Activated CD4-positive, alpha-beta T cell treated with anti-CD3 and anti-CD28 coated beads, Interleukin-2, amount 10 ng/mL, durations not matched to agents 7 days and 5 days (primary cell): ENCODE data around the gene FGD3. TPM values are rescaled to one million over a fixed set of nuclear protein-coding genes. Genes with fewer than 3 reads are reported as not detected.
A peak's percentile ranks its signal among the peaks of the same experiment; 100 is the strongest.

Experiments
- CTCF ChIA-PET: fragments of 350-600 bp; sonication (Branson Sonifier 250); formaldehyde crosslinking; loops from one replicate; lab custom pipeline; 2021; ENCODE audit warnings: antibody characterized with exemption; lab: Charles Lee
- POLR2A ChIA-PET: fragments of 350-600 bp; sonication (Branson Sonifier 250); formaldehyde crosslinking; loops from one replicate; lab custom pipeline; 2021; ENCODE audit warnings: antibody characterized with exemption; lab: Charles Lee
- DNase-seq: peaks from one replicate; pipeline ENCODE4 v3.0.0-alpha.2; 2020
- H3K27ac Mint-ChIP-seq: one replicate; pipeline ENCODE4 v1.8.0; 2021; ENCODE audit warnings: mild to moderate bottlenecking, moderate library complexity, mixed read lengths
- H3K27me3 Mint-ChIP-seq: one replicate; pipeline ENCODE4 v1.8.0; 2021; ENCODE audit warnings: mixed read lengths
- H3K36me3 Mint-ChIP-seq: one replicate; pipeline ENCODE4 v1.8.0; 2021; ENCODE audit warnings: low read depth, mixed read lengths
- H3K4me1 Mint-ChIP-seq: one replicate; pipeline ENCODE4 v1.8.0; 2021; ENCODE audit warnings: mixed read lengths
- H3K4me3 Mint-ChIP-seq: one replicate; pipeline ENCODE4 v1.8.0; 2021; ENCODE audit warnings: mild to moderate bottlenecking, moderate library complexity, mixed read lengths
- H3K9me3 Mint-ChIP-seq: one replicate; pipeline ENCODE4 v1.8.0; 2021; ENCODE audit warnings: mixed read lengths
- total RNA-seq, 2 experiments: library from RNA; stranded (reverse); gene quantifications; one replicate each; pipeline ENCODE4 v1.2.3, GENCODE V29; 2021

The FGD3 gene
- total RNA-seq, 2 experiments from 2014 or later = 148 to 156 TPM

- POLR2A ChIA-PET = no interaction called here
- Mint-ChIP-seq H3K27ac (peak overlapping the region; percentile 82), H3K9me3 (no peaks in the 10 kb centered on the region), H3K36me3 (peaks cover 70% of the 10 kb centered on the region), H3K27me3 (no peaks in the 10 kb centered on the region), H3K4me3 (no peak overlapping the region), H3K4me1 (peaks cover 49% of the 10 kb centered on the region)
- no peak for DNase-seq
- CTCF ChIA-PET = interaction anchor here (0.6 to 1.1 kb wide), 4 partner anchors 15 to 667 kb away, joined by 3 to 6 read pairs (median 4); no protein-coding TSS in a partner anchor
Observed at GRCh38 chr9:93031629-93032430, 84.5 kb downstream of the FGD3 start.

GRCh38 chr9:93032545-93032944 is 85.2 kb downstream of the FGD3 start:
- ChIA-PET POLR2A (no interaction called here), CTCF (interaction anchor here (1.1 kb wide), 1 partner anchor 27 kb away, joined by 4 read pairs; no protein-coding TSS in a partner anchor)
- DNase-seq = no peak
- Mint-ChIP-seq H3K4me3 (no peak overlapping the region), H3K36me3 (peaks cover 64% of the 10 kb centered on the region), H3K27me3 (no peaks in the 10 kb centered on the region), H3K4me1 (peaks cover 42% of the 10 kb centered on the region), H3K9me3 (no peaks in the 10 kb centered on the region), H3K27ac (peak overlapping the region; percentile 82)

- no peaks in the 10 kb centered on the region for H3K27me3 Mint-ChIP-seq
- POLR2A ChIA-PET = no interaction called here
- no peak overlapping the region for H3K4me3 Mint-ChIP-seq
- peaks cover 37% of the 10 kb centered on the region for H3K4me1 Mint-ChIP-seq
- H3K27ac Mint-ChIP-seq = peak overlapping the region; percentile 72
- peaks cover 55% of the 10 kb centered on the region for H3K36me3 Mint-ChIP-seq
- H3K9me3 Mint-ChIP-seq = no peaks in the 10 kb centered on the region
- no peak for DNase-seq
- CTCF ChIA-PET = interaction anchor here (0.8 to 0.9 kb wide), 2 partner anchors 14 to 23 kb away, joined by 3 to 4 read pairs; no protein-coding TSS in a partner anchor
Observed at GRCh38 chr9:93033531-93033930, 86.2 kb downstream of the FGD3 start.

GRCh38 chr9:93035106-93035660 is 87.9 kb downstream of the FGD3 start:
- Mint-ChIP-seq H3K9me3 (no peaks in the 10 kb centered on the region), H3K27me3 (no peaks in the 10 kb centered on the region), H3K4me3 (no peak overlapping the region), H3K36me3 (peaks cover 45% of the 10 kb centered on the region), H3K4me1 (peaks cover 22% of the 10 kb centered on the region), H3K27ac (no peak overlapping the region)
- CTCF ChIA-PET = interaction anchor here (0.6 to 2.4 kb wide), 3 partner anchors 10 to 46 kb away, joined by 3 to 7 read pairs (median 4); no protein-coding TSS in a partner anchor
- no peak for DNase-seq
- POLR2A ChIA-PET = interaction anchor here (0.6 kb wide), 1 partner anchor 13 kb away, joined by 4 read pairs; no protein-coding TSS in a partner anchor

- Mint-ChIP-seq H3K27me3 (no peaks in the 10 kb centered on the region), H3K36me3 (peaks cover 39% of the 10 kb centered on the region)
Observed at GRCh38 chr9:93035821-93036351, 88.6 kb downstream of the FGD3 start.

GRCh38 chr9:93036887-93037475 is 89.7 kb downstream of the FGD3 start:
- Mint-ChIP-seq H3K9me3 (no peaks in the 10 kb centered on the region), H3K4me3 (no peak overlapping the region), H3K36me3 (peaks cover 33% of the 10 kb centered on the region), H3K4me1 (peaks cover 26% of the 10 kb centered on the region), H3K27ac (peak overlapping the region; percentile 75), H3K27me3 (no peaks in the 10 kb centered on the region)
- ChIA-PET CTCF (interaction anchor here (0.9 to 2.4 kb wide), 4 partner anchors 9 to 12 kb away, joined by 3 to 7 read pairs (median 4); no protein-coding TSS in a partner anchor), POLR2A (interaction anchor here (0.6 kb wide), 2 partner anchors 8 to 116 kb away, joined by 3 to 4 read pairs; no protein-coding TSS in a partner anchor)
- DNase-seq = no peak

More at GRCh38 chr9:93035821-93036351, 88.6 kb downstream of the FGD3 start:
- no peak for DNase-seq
- no peak overlapping the region for H3K4me3 Mint-ChIP-seq
- ChIA-PET CTCF (interaction anchor here (0.6 to 2.4 kb wide), 4 partner anchors 11 to 46 kb away, joined by 3 to 7 read pairs (median 4); no protein-coding TSS in a partner anchor), POLR2A (interaction anchor here (0.6 kb wide), 1 partner anchor 12 kb away, joined by 4 read pairs; no protein-coding TSS in a partner anchor)
- H3K4me1 Mint-ChIP-seq = peaks cover 20% of the 10 kb centered on the region
- H3K9me3 Mint-ChIP-seq = no peaks in the 10 kb centered on the region
- H3K27ac Mint-ChIP-seq = no peak overlapping the region

GRCh38 chr9:93037476-93037971 is 90.2 kb downstream of the FGD3 start:
- H3K27me3 Mint-ChIP-seq = no peaks in the 10 kb centered on the region
- H3K4me1 Mint-ChIP-seq = peaks cover 28% of the 10 kb centered on the region
- CTCF ChIA-PET = interaction anchor here (1.2 to 1.6 kb wide), 2 partner anchors 9 to 11 kb away, joined by 3 to 5 read pairs; no protein-coding TSS in a partner anchor
- POLR2A ChIA-PET = interaction anchor here (0.6 to 0.7 kb wide), 2 partner anchors 9 to 117 kb away, joined by 3 read pairs; no protein-coding TSS in a partner anchor
- no peaks in the 10 kb centered on the region for H3K9me3 Mint-ChIP-seq
- DNase-seq = no peak
- peak overlapping the region; percentile 75 for H3K27ac Mint-ChIP-seq
- no peak overlapping the region for H3K4me3 Mint-ChIP-seq
- H3K36me3 Mint-ChIP-seq = peaks cover 28% of the 10 kb centered on the region

GRCh38 chr9:93038918-93039317 is 91.6 kb downstream of the FGD3 start:
- no peak for DNase-seq
- peak overlapping the region; percentile 14 for H3K27ac Mint-ChIP-seq
- peaks cover 38% of the 10 kb centered on the region for H3K4me1 Mint-ChIP-seq
- no peak overlapping the region for H3K4me3 Mint-ChIP-seq
- H3K9me3 Mint-ChIP-seq = no peaks in the 10 kb centered on the region
- peaks cover 17% of the 10 kb centered on the region for H3K36me3 Mint-ChIP-seq
- CTCF ChIA-PET = interaction anchor here (1.6 kb wide), 1 partner anchor 14 kb away, joined by 5 read pairs; no protein-coding TSS in a partner anchor
- POLR2A ChIA-PET = no interaction called here
- no peaks in the 10 kb centered on the region for H3K27me3 Mint-ChIP-seq

GRCh38 chr9:93039456-93039855 is 92.1 kb downstream of the FGD3 start:
- no peak for DNase-seq
- no peaks in the 10 kb centered on the region for H3K27me3 Mint-ChIP-seq
- peak overlapping the region; percentile 14 for H3K27ac Mint-ChIP-seq
- CTCF ChIA-PET = interaction anchor here (1.6 to 2.3 kb wide), 3 partner anchors 11 to 36 kb away, joined by 3 to 7 read pairs (median 5); no protein-coding TSS in a partner anchor
- H3K4me1 Mint-ChIP-seq = peaks cover 38% of the 10 kb centered on the region
- POLR2A ChIA-PET = no interaction called here
- H3K9me3 Mint-ChIP-seq = no peaks in the 10 kb centered on the region
- peaks cover 12% of the 10 kb centered on the region for H3K36me3 Mint-ChIP-seq
- H3K4me3 Mint-ChIP-seq = no peak overlapping the region

GRCh38 chr9:93039976-93040375 is 92.7 kb downstream of the FGD3 start:
- ChIA-PET POLR2A (no interaction called here), CTCF (interaction anchor here (1.6 to 2.3 kb wide), 3 partner anchors 11 to 36 kb away, joined by 3 to 7 read pairs (median 5); no protein-coding TSS in a partner anchor)
- DNase-seq = no peak
- Mint-ChIP-seq H3K4me3 (no peak overlapping the region), H3K27me3 (no peaks in the 10 kb centered on the region), H3K9me3 (no peaks in the 10 kb centered on the region), H3K4me1 (peaks cover 38% of the 10 kb centered on the region), H3K36me3 (peaks cover 12% of the 10 kb centered on the region), H3K27ac (no peak overlapping the region)

GRCh38 chr9:93040409-93040808 is 93.1 kb downstream of the FGD3 start:
- H3K4me1 Mint-ChIP-seq = peaks cover 38% of the 10 kb centered on the region
- POLR2A ChIA-PET = no interaction called here
- no peak overlapping the region for H3K4me3 Mint-ChIP-seq
- peaks cover 12% of the 10 kb centered on the region for H3K36me3 Mint-ChIP-seq
- no peak for DNase-seq
- CTCF ChIA-PET = interaction anchor here (1.2 to 2.3 kb wide), 5 partner anchors 10 to 36 kb away, joined by 3 to 7 read pairs (median 4); no protein-coding TSS in a partner anchor
- no peaks in the 10 kb centered on the region for H3K9me3 Mint-ChIP-seq
- H3K27me3 Mint-ChIP-seq = no peaks in the 10 kb centered on the region
- H3K27ac Mint-ChIP-seq = no peak overlapping the region
